ENCODE measurements around the gene ATP8A2. TPM values are rescaled to one million over a fixed set of nuclear protein-coding genes. Genes with fewer than 3 reads are reported as not detected.

ATP8A2 gene
- total RNA-seq, 1 experiment from 2014 or later, result not detected

GRCh38 chr13:26026211-26026610 is 654.4 kb downstream of the ATP8A2 start:
- TF ChIP-seq CTCF (conservative IDR thresholded peaks at IDR 0.05) (no peak), EZH2 (IDR thresholded peaks at IDR 0.05; ENCODE audit: low read depth) (no peak)
- Histone ChIP-seq H3K79me2 (ENCODE audit: low read depth) (no peaks in the 10 kb centered on the region), H3K4me2 (no peak overlapping the region), H3K27ac (no peak overlapping the region), H3F3A (ENCODE audit: insufficient read depth, low read depth) (peaks cover 9% of the 10 kb centered on the region; the same call in 1 of the 2 replicates), H3K4me3 (no peak overlapping the region), H2AFZ (no peak overlapping the region), H3K27me3 (ENCODE audit: insufficient read depth, low read depth) (peaks cover 66% of the 10 kb centered on the region), H3K9me3 (ENCODE audit: insufficient read depth, low read depth) (no peaks in the 10 kb centered on the region), H3K4me1 (replicated peaks; ENCODE audit: insufficient read depth) (peaks cover 8% of the 10 kb centered on the region; the same call in 1 of the 2 replicates), H4K20me1 (ENCODE audit: insufficient read depth) (no peaks in the 10 kb centered on the region), H3K9me2 (ENCODE audit: insufficient read depth) (no peaks in the 10 kb centered on the region), H3K36me3 (ENCODE audit: low read depth) (no peaks in the 10 kb centered on the region)
- CTCF ChIA-PET, result no interaction called here
- no peak for DNase-seq
- intact Hi-C loops (cut with micrococcal nuclease; ENCODE audit: unreplicated experiment), result no loop called here
- no TSS peak for BruUV-seq (replicated peaks)
- POLR2A ChIA-PET (ENCODE audit: unreplicated experiment), result no interaction called here

GRCh38 chr13:26029581-26030136 is 657.9 kb downstream of the ATP8A2 start:
- Histone ChIP-seq H3K4me3 (no peak overlapping the region), H3K79me2 (ENCODE audit: low read depth) (no peaks in the 10 kb centered on the region), H3K27me3 (ENCODE audit: insufficient read depth, low read depth) (peaks cover 79% of the 10 kb centered on the region), H3K4me1 (replicated peaks; ENCODE audit: insufficient read depth) (no peaks in the 10 kb centered on the region), H2AFZ (no peak overlapping the region), H3K36me3 (ENCODE audit: low read depth) (no peaks in the 10 kb centered on the region), H3K27ac (no peak overlapping the region), H3K4me2 (no peak overlapping the region), H3K9me3 (ENCODE audit: insufficient read depth, low read depth) (no peaks in the 10 kb centered on the region), H3F3A (ENCODE audit: insufficient read depth, low read depth) (no peaks in the 10 kb centered on the region), H4K20me1 (ENCODE audit: insufficient read depth) (no peaks in the 10 kb centered on the region), H3K9me2 (ENCODE audit: insufficient read depth) (no peaks in the 10 kb centered on the region)
- TF ChIP-seq EZH2 (IDR thresholded peaks at IDR 0.05; ENCODE audit: low read depth) (no peak), CTCF (conservative IDR thresholded peaks at IDR 0.05) (no peak)
- CTCF ChIA-PET, result no interaction called here
- no peak for DNase-seq
- no TSS peak for BruUV-seq (replicated peaks)
- intact Hi-C loops (cut with micrococcal nuclease; ENCODE audit: unreplicated experiment), result no loop called here
- POLR2A ChIA-PET (ENCODE audit: unreplicated experiment), result no interaction called here

- Histone ChIP-seq H3K9me3 (ENCODE audit: insufficient read depth, low read depth) (no peaks in the 10 kb centered on the region), H3K9me2 (ENCODE audit: insufficient read depth) (no peaks in the 10 kb centered on the region), H3K4me2 (no peak overlapping the region), H3K4me3 (no peak overlapping the region), H3K27me3 (ENCODE audit: insufficient read depth, low read depth) (peaks cover 82% of the 10 kb centered on the region), H3K79me2 (ENCODE audit: low read depth) (no peaks in the 10 kb centered on the region), H3K36me3 (ENCODE audit: low read depth) (no peaks in the 10 kb centered on the region), H2AFZ (no peak overlapping the region), H3K27ac (no peak overlapping the region), H3F3A (ENCODE audit: insufficient read depth, low read depth) (no peaks in the 10 kb centered on the region), H4K20me1 (ENCODE audit: insufficient read depth) (no peaks in the 10 kb centered on the region), H3K4me1 (replicated peaks; ENCODE audit: insufficient read depth) (no peaks in the 10 kb centered on the region)
- DNase-seq, result no peak
- ChIA-PET POLR2A (ENCODE audit: unreplicated experiment) (no interaction called here), CTCF (no interaction called here)
- no TSS peak for BruUV-seq (replicated peaks)
- intact Hi-C loops (cut with micrococcal nuclease; ENCODE audit: unreplicated experiment), result no loop called here
- TF ChIP-seq EZH2 (IDR thresholded peaks at IDR 0.05; ENCODE audit: low read depth), result no peak
- TF ChIP-seq CTCF (conservative IDR thresholded peaks at IDR 0.05), result no peak
These were observed 658.6 kb downstream of the ATP8A2 start for GRCh38 chr13:26030331-26030730.
